Stimulated activated CD8-positive, alpha-beta memory T cell treated with anti-CD3 and anti-CD28 coated beads, Interleukin-7, amount 100 ng/mL, for 4 hours (primary cell): Measurements from ENCODE around the gene CDYL2.
"Not testable (repeated sequence)": the region's sequence is repeated elsewhere in the genome, so short reads cannot be mapped to it uniquely, and the experiment has no call there.

Experiments used
- DNase-seq, 2 donors: peaks; one replicate each; pipeline ENCODE4 v3.0.0-alpha.2; 2020; ENCODE audit warnings: low read depth in 2 of 2

CDYL2 gene

DNA sequence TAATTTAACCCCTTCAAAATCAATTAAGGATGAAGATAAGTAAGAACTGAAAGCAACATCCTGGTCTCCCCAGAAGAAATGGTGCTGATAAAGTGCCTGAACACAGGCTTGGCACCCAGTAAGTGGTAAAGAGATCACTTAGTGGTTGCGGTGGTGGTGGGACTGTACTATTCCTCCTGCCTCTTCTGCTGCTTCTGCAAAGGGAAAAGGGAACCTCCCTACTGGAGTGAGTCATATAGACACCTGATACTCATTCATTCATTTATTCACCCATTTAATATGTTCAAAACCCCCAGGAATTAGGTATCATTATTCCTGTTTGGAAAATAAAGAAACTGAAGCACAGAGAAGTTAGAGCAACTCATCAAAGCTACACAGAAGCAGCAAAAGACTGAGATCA, 60.6 kb downstream of the CDYL2 start:
- no peak for DNase-seq

- DNase-seq: no peak
Observed at GRCh38 chr16:80743273-80743672, 61.1 kb downstream of the CDYL2 start.

DNA sequence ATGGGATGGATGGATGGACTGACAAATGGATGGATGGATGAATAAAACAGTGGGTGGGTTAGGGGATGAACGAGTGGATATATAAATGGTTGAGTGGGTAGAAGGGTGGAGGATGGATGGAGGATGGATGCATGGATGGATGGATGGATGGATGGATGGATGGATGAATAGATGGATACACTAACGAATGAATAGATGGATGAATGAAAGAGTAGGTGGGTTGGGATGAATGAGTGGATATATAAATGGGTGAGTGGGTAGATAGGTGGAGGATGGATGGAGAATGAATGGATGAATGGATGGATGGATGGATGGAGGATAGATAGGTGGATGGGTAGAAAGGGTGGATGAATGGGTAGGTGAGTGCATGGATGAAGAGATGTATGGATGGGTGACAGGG, 62.1 kb downstream of the CDYL2 start:
- DNase-seq: no peak

- DNase-seq: no peak
Observed at GRCh38 chr16:80741724-80742123, 62.7 kb downstream of the CDYL2 start.

- DNase-seq: no peak
Observed at GRCh38 chr16:80739523-80739922, 64.9 kb downstream of the CDYL2 start.

- DNase-seq: no peak
Observed at GRCh38 chr16:80738521-80738920, 65.9 kb downstream of the CDYL2 start.

DNA sequence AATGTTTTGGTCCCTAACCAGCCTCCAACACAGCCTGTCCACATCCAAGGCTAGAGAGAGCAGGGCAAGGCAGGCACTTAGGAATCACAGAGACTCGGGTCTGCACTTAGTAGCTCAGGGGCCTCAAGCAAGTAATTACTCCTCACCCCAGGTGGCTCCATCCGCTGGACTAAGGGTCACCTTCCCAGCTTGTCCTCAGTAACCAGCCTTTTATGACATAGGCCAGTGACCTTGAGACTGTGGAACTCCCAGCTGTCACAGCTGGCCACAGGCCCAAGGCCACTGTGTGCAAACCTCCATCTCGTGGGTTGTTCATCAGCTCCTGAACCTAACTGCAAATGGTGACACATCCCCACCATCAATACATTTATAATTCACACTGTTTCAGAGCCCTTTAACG, 68.6 kb downstream of the CDYL2 start:
- DNase-seq: no peak

GRCh38 chr16:80733407-80733806, 71.0 kb downstream of the CDYL2 start:
- DNase-seq: no peak

GRCh38 chr16:80731915-80732314, 72.5 kb downstream of the CDYL2 start:
- DNase-seq: no peak

DNA sequence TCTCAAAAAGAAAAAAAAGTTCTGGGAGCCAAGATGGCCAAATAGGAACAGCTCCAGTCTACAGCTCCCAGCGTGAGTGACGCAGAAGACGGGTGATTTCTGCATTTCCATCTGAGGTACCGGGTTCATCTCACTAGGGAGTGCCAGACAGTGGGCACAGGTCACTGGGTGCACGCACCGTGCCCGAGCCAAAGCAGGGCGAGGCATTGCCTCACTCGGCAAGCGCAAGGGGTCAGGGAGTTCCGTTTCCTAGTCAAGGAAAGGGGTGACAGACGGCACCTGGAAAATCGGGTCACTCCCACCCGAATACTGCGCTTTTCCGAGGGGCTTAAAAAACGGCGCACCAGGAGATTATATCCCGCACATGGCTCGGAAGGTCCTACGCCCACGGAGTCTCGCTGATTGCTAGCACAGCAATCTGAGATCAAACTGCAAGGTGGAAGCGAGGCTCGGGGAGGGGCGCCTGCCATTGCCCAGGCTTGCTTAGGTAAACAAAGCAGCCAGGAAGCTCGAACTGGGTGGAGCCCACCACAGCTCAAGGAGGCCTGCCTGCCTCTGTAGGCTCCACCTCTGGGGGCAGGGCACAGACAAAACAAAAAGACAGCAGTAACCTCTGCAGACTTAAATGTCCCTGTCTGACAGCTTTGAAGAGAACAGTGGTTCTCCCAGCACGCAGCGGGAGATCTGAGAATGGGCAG, 77.2 kb downstream of the CDYL2 start:
- not testable (repeated sequence) for DNase-seq

DNA sequence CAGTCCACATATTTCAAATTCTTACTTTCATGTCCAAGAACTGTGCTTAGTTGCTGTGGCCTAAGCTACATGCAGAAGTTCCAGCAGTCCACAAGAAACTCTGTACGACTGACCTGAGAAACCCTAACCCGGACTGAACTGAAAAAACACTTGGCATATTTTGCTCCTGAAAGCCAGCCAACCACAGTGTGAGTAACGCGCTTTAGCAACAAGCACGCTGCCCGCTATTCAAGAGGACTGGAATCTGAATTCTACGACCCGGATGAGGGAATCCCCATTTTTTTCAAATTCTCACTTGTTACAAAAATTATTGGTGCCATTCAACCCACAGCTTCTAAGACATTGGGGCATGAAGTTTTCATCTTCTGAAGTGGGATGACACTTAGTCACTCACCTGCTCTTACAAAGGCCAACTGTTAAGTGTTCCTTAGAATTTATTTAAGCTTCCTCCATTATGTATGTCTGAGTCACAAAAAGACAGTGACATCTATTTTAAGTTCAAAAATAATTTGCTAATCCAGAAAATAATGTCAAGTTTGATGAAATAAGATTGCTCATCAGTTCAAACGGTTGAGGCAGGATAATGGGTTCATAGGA, 78.7 kb downstream of the CDYL2 start:
- DNase-seq: no peak

DNA sequence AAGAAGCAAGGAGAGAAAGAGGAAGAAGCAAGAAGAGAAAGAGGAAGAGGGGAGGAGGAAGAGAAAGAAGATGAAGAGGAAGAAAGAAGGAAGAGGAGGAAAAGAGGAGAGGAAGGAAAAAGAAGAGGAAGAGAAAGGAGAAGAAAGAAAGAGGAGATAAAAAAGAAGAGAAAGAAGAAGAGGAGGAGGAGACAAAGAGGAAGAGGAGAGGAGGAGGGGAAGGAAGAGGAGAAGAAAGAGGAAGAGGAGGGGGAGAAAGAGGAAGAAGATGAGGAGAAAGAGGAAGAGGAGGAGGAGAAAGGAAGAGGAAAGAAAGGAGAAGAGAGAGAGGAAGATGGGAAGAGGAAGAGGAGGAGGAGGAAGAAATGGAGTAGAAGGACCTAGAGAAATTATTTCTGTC, 80.4 kb downstream of the CDYL2 start:
- DNase-seq: no peak

DNA sequence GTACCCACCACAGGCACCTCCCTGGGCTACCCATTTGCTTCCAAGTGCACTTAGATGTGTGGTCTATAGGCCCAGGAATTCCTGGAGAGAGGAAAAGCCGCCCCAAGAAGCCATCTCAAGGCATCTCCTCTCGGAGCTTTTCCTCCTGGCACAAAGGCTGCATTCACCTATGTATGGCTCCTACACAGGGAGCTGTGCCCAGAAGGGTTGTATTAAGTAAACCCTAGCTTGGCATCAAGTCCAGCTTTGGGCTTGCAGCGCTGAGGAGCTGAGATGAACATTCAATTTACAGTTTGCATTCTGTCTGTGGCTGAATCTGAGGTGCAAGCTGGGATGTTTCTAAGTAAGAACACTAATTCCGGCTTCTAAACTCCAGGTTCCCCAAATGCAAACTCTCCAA, 81.3 kb downstream of the CDYL2 start:
- no peak for DNase-seq

GRCh38 chr16:80720804-80721371, 83.5 kb downstream of the CDYL2 start:
- DNase-seq: no peak

DNA sequence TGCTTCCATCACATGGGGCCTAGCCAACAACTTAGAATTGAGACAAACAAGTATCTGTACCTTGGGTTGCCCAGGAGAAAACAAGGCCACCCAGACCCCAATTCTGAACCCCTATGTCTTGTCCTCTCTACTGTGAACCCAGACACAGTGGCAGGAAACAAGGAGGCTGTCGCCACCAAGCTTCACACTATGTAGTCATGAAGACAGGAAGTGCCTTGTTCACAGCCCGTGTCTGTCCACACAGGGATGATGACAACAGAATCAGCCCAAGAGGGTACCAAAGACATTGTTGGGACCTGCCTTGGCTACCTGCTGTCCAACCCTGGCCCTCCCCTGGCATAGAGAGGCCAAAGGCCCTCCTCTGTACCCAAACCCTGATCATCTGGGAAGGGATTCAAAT, 84.8 kb downstream of the CDYL2 start:
- DNase-seq: no peak

DNA sequence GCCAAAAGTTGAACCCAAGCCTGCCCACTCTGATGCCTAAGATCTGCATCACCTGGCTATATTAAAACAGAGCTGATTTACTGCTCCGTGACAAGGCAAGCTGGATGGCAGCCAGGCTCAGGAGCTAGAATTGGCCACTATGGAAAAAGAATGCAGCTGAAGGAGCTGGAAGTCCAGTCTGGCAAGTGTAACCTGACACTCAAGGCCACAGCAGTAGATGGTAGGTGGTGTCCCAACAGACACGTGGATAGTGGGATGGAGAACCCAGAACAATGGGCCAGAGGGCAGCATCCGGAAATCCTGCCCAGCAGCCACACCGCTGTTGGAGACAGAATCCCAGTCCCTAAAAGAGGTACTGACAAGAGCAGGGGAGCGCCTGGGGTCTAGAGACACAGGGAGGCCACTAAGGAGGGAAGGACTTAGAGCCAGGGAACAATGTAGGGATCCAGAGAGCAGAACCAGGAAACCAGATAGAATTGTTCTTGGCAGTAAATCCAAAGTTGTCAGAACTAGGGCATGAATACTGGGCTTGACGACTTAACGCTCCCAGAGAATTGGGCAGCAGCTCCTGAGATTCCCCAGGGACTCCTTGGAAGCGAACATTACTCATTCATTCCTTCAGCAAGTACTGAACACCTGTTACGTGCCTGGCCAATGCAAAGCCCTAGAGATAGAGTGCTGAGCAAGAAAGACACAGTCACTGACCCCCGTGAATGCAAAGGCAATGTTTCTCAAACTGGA, 85.7 kb downstream of the CDYL2 start:
- no peak for DNase-seq

DNA sequence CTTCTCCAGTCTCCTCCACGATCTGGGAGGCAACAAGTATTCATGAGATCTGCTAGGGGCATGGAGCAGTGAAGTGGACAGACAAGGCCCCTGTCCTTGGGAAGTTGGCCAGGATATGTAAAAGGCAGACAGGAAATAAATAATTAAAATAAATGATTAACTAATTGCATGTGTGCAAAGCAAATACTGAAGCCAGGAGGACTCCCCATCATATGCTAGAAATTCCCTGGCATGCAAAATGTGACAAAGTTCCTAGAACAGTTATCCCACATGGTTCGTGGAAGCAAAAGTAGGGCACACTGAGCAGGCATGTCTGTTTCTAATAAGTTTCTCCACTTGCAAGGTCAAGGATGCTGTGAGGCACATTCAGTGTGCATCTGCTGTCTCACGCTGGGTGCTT, 86.8 kb downstream of the CDYL2 start:
- no peak for DNase-seq

GRCh38 chr16:80716564-80717139, 87.7 kb downstream of the CDYL2 start:
- no peak for DNase-seq

GRCh38 chr16:80711406-80711805, 93.0 kb downstream of the CDYL2 start:
- DNase-seq: no peak

DNA sequence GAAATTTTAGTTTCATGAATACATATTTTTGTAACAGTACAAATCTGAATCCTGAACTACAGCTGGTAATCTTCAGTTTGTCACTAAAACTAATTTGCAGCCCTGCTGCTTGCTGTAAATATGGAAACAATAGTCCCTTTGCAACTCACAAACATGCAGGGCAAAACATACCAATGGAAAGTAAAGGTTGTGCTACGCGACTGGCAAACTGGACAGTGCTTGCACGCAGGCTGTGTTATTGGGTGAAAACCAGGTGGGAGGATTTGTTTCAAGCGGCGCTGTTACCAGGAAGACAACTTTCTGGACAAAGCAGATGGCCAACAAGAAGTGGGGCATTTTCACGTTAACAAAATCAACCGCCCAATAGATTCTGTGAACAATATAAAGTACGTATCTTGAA, 93.5 kb downstream of the CDYL2 start:
- no peak for DNase-seq

- no peak for DNase-seq
Observed at GRCh38 chr16:80708823-80709222, 95.6 kb downstream of the CDYL2 start.

GRCh38 chr16:80707686-80708085, 96.7 kb downstream of the CDYL2 start:
- DNase-seq: no peak
